NCI-H524 (cell line): ENCODE measurements around the gene POU2F1.

Experiments
- DNase-seq, 2 experiments: peaks; one replicate each; lab custom pipeline; 2025; lab: John Stamatoyannopoulos, UW

Gene POU2F1

GRCh38 chr1:167467126-167467710, 246.5 kb downstream of the POU2F1 start:
- DNase-seq = no peak

GRCh38 chr1:167467752-167468151, 247.1 kb downstream of the POU2F1 start:
- no peak for DNase-seq

GRCh38 chr1:167469280-167469965, 248.7 kb downstream of the POU2F1 start:
- DNase-seq = no peak

- no peak for DNase-seq
These were observed 250.9 kb downstream of the POU2F1 start for GRCh38 chr1:167471568-167471967.

- no peak for DNase-seq
These were observed 252.3 kb downstream of the POU2F1 start for GRCh38 chr1:167472752-167473521.

GRCh38 chr1:167473761-167474160, 253.1 kb downstream of the POU2F1 start:
- no peak for DNase-seq

- peak in 1 of 2 experiments; percentile 35 for DNase-seq
These were observed 253.5 kb downstream of the POU2F1 start for GRCh38 chr1:167474191-167474641.

GRCh38 chr1:167476061-167476460, 255.4 kb downstream of the POU2F1 start:
- DNase-seq = no peak
